ENCODE results near the gene SMIM1. TPM values are rescaled to one million over a fixed set of nuclear protein-coding genes. Genes with fewer than 3 reads are reported as not detected.

The SMIM1 gene
- total and polyA plus RNA-seq, 7 donors: 0.57 to 2.1 (median 1.3) TPM

DNA sequence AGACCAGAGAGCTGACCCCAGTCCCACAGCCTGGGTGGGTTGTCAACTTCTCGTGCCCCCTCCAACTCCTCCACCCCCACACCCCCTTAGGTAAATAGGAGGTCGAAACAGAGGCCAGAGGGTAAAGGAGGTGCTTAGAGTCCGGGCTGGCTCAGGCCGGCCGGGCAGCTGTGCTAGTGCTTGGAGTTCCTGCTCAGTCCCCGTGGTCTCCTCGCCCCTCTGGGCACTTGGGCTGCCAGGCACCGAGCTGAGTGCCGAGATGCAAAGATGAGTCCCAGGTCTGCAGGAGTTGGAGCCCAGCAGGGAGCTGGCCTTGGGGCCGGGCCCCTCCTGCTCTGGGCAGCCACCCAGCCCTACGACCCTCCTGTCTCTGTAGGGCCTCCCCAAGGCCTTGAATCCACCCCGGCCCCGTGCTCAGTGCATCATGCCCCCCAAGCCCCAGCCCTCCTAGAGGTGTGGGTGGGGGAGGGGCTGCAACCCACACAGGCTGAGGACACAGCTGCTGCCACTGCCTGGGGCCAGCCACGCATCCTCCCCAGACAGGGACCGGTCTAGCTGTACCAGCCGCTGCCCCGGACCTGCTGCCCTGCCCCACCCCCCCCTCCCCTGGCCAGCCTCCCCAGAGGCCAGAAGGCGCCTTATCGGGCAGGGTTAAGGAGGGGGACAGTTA, 1.9 kb downstream of the SMIM1 start:
- intact Hi-C loops (cut with DNase I): no loop called here
- Histone ChIP-seq H3K4me1 (peaks cover 22% of the 10 kb centered on the region), H3K4me3 (no peak overlapping the region), H3K36me3 (ENCODE audit: insufficient read depth in 1 of 2, low read depth in 1 of 2) (peaks cover 0 to 9% of the 10 kb centered on the region in 2 donors), H3K9me3 (no peaks in the 10 kb centered on the region), H3K27ac (no peak overlapping the region), H3K27me3 (ENCODE audit: insufficient read depth in 3 of 3, low read length in 2 of 3) (no peaks in the 10 kb centered on the region)
- WGBS, 3 donors: 73 to 79% (median 78%) methylated on average over 17 to 19 of the region's 19 CpGs
- DNase-seq (peak in 1 of 2 donors; percentile 55), ATAC-seq (no peak)
- TF ChIP-seq, protein P1, sequence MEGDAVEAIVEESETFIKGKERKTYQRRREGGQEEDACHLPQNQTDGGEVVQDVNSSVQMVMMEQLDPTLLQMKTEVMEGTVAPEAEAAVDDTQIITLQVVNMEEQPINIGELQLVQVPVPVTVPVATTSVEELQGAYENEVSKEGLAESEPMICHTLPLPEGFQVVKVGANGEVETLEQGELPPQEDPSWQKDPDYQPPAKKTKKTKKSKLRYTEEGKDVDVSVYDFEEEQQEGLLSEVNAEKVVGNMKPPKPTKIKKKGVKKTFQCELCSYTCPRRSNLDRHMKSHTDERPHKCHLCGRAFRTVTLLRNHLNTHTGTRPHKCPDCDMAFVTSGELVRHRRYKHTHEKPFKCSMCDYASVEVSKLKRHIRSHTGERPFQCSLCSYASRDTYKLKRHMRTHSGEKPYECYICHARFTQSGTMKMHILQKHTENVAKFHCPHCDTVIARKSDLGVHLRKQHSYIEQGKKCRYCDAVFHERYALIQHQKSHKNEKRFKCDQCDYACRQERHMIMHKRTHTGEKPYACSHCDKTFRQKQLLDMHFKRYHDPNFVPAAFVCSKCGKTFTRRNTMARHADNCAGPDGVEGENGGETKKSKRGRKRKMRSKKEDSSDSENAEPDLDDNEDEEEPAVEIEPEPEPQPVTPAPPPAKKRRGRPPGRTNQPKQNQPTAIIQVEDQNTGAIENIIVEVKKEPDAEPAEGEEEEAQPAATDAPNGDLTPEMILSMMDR (IDR thresholded peaks at IDR 0.05): no peak

DNA sequence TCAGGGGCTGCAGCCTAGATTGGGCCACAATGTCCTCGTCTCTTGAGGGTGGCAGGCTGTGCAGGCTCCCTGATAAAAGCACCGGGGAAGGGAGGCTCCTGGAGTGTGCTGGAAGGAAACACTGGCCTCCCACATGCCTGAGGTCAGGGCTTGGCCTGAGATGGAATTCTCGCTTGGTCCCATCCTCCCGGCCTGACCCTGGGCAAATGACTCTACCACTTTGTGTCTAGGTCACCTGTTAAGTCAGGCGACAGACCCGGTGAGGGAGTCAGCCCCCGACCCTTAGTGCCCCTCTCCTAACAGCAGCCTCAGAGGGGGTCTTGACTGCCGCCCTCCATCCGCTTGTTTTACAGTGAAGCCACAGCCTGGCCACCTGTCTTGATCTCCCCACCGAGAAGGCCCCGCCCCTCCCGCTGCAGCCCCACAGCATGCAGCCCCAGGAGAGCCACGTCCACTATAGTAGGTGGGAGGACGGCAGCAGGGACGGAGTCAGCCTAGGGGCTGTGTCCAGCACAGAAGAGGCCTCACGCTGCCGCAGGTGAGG, 2.5 kb downstream of the SMIM1 start:
- ATAC-seq: no peak
- intact Hi-C loops (cut with DNase I): no loop called here
- Histone ChIP-seq H3K36me3 (ENCODE audit: insufficient read depth in 1 of 2, low read depth in 1 of 2) (peaks cover 0 to 15% of the 10 kb centered on the region in 2 donors), H3K4me3 (no peak overlapping the region), H3K9me3 (no peaks in the 10 kb centered on the region), H3K27me3 (ENCODE audit: insufficient read depth in 3 of 3, low read length in 2 of 3) (no peaks in the 10 kb centered on the region), H3K4me1 (peaks cover 22% of the 10 kb centered on the region), H3K27ac (no peak overlapping the region)
- 54 to 60% (median 56%) methylated on average over 17 of the region's 17 CpGs for WGBS, 3 donors
- TF ChIP-seq, protein P1 (IDR thresholded peaks at IDR 0.05): no peak
- DNase-seq: no peak

DNA sequence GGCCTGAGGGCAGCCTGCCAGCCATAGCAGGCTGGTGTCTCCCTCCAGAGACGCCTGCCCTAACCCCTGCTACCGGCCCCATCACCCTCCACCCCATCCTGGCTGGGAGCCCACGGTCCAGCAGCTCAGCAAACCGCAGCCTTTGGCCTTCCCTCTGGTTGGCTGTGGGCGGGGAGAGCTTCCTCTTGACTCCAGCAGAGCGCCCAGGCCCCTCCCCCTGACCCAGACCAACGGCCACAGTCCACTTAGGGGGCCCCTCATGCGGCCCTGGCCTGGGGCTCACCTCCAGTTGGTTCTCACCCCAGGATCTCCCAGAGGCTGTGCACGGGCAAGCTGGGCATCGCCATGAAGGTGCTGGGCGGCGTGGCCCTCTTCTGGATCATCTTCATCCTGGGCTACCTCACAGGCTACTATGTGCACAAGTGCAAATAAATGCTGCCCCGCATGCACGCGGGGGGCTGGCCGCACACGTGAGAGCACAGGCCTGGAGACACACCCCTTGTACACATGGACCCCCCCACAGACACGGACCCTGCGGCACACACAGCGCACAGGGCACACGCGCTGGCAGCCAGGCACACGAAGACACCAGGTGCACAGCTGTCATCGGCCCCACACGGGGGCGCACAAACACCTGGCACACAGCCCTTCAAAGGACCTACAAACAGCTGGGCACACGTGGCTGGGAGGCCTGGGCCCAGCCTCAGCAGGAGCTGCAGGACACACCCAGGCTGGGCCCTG, 3.1 kb downstream of the SMIM1 start:
- Histone ChIP-seq H3K9me3 (no peaks in the 10 kb centered on the region), H3K27ac (no peak overlapping the region), H3K4me3 (no peak overlapping the region), H3K27me3 (ENCODE audit: insufficient read depth in 3 of 3, low read length in 2 of 3) (no peaks in the 10 kb centered on the region), H3K36me3 (ENCODE audit: insufficient read depth in 1 of 2, low read depth in 1 of 2) (peaks cover 0 to 21% of the 10 kb centered on the region in 2 donors), H3K4me1 (peaks cover 22% of the 10 kb centered on the region)
- WGBS, 3 donors: 31 to 36% (median 31%) methylated on average over 23 to 27 of the region's 27 CpGs
- ATAC-seq (peak; percentile 27 to 64 (median 48)), DNase-seq (peak; percentile 45 to 73)
- intact Hi-C loops (cut with DNase I): no loop called here
- TF ChIP-seq, protein P1 (IDR thresholded peaks at IDR 0.05): peak; percentile 21

DNA sequence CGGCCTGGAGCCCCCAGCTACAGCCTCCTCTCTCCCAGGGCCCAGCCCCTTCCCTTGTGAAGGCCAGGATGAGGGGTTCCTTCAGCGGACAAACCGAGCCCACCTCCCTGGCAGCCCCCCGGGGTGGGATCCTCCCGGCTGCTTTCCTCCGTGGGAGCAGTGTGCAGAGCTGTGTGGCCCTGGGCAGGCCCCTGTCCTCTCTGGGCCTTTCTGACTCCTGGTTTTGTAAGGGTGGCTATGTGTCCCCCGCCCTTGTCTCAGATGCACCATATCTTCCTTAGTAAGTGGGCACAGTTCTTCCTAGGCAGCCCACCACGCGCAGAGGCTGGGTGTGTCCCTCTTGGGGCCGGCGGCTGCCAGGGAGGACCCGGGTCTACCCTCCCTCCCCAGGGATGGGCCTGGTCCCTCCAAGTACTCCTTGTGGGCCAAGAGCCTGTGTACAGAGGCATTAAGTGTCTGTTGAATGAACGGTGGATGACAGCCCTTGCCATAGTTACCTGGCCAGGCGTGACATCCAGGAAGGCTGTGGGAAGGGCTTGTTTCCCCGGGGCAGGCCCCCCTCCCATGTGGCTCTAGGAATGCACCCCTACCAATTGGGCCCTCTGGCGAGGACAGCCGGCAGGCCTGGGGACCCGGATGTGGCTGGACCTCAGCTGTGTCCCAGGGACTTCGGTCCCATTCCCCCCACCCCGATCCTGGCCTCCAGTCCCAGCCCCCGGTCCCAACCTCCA, 3.8 kb downstream of the SMIM1 start:
- intact Hi-C loops (cut with DNase I): no loop called here
- H3K27ac ChIP-seq: no peak overlapping the region
- 61 to 68% (median 62%) methylated on average over 19 to 21 of the region's 21 CpGs for WGBS, 3 donors

More for the DNA sequence above, 3.8 kb downstream of the SMIM1 start:
- no peaks in the 10 kb centered on the region for H3K27me3 ChIP-seq (ENCODE audit: insufficient read depth in 3 of 3, low read length in 2 of 3)
- no peak for DNase-seq
- H3K4me1 ChIP-seq: peaks cover 22% of the 10 kb centered on the region
- H3K36me3 ChIP-seq (ENCODE audit: insufficient read depth in 1 of 2, low read depth in 1 of 2): peaks cover 0 to 28% of the 10 kb centered on the region in 2 donors
- TF ChIP-seq, protein P1 (IDR thresholded peaks at IDR 0.05): no peak
- no peak for ATAC-seq
- no peak overlapping the region for H3K4me3 ChIP-seq
- H3K9me3 ChIP-seq: no peaks in the 10 kb centered on the region
